Endothelial cell of umbilical vein (primary cell): ENCODE results near the gene TATDN3.

ENCODE experiments used
- CTCF ChIP-seq, 2 donors: IDR thresholded peaks; 1 replicate in 1 of 2; 2 replicates in 1 of 2; pipeline ENCODE4 v1.5.1; 2011; ENCODE audit warnings: low read length in 2 of 2, mild to moderate bottlenecking in 2 of 2, moderate library complexity in 2 of 2, control low read depth in 1 of 2, inconsistent platforms in 1 of 2, low read depth in 1 of 2; ENCODE audit not compliant: insufficient read depth in 1 of 2; ENCODE audit errors: extremely low read depth in 1 of 2
- EZH2 ChIP-seq: IDR thresholded peaks from 2 replicates; pipeline ENCODE4 v1.6.1; 2012; ENCODE audit warnings: borderline replicate concordance, low read depth, mild to moderate bottlenecking, moderate library complexity, low read length, inconsistent platforms; ENCODE audit not compliant: severe bottlenecking
- MAX ChIP-seq: IDR thresholded peaks from 2 replicates; pipeline ENCODE4 v1.6.1; 2011; ENCODE audit not compliant: insufficient read depth, insufficient read length
- MYC ChIP-seq: IDR thresholded peaks from one replicate; pipeline ENCODE4 v1.6.1; 2011; ENCODE audit warnings: mild to moderate bottlenecking, low read depth, low read length
- POLR2A ChIP-seq: IDR thresholded peaks from 2 replicates; pipeline ENCODE4 v1.6.1; 2012; ENCODE audit warnings: low read depth, mild to moderate bottlenecking, control low read depth, low read length

DNA sequence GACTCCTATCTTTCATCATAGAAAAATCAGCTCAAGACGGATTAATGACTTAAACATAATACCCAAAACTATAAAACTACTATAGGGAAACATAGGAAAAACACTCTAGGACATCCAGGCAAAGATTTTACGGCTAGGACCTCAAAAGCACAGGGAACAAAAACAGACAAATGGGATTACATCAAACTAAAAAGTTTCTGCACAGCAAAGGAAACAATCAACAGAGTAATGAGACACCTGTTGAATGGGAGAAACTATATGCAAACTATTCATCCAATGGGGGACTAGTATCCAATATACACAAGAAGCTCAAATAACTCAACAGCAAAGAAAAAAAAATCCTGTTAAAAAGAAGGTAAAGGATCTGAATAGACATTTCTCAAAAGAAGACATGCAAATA, 18.7 kb upstream of the TATDN3 start:
- TF ChIP-seq CTCF (IDR thresholded peaks at IDR 0.05; ENCODE audit: extremely low read depth in 1 of 2, insufficient read depth in 1 of 2, low read depth in 1 of 2, low read length in 2 of 2) (no peak), MAX (no peak), EZH2 (no peak), POLR2A (no peak), MYC (no peak)
